Measurements from ENCODE around the gene HSD3B2. TPM values are rescaled to one million over a fixed set of nuclear protein-coding genes. Genes with fewer than 3 reads are reported as not detected.

The HSD3B2 gene
- total and polyA plus RNA-seq, 4 donors, result 0.02 to 1.6 TPM; not detected in 2

DNA sequence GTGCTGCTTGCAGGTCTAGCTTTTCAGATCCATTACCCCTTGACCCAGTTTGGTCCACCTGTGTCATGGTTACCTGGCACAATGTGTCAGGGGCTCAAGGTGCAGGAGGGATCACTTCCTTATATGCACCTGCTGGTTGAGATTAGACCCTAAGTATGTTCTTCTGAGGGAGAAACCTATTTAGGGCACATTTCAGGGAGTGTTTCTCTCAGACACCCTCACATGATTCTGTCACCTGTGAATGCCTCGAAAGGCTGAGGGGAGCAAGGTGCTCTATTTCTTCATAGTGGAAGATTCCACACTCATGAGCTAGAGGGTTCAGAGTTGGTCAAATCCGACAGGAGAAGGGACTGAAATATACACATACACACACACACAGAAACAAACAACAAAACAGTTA, 15.5 kb downstream of the HSD3B2 start:
- ATAC-seq (ENCODE audit: insufficient read depth, low FRiP score) (no peak), DNase-seq (no peak)
- Histone ChIP-seq H3K27me3 (ENCODE audit: control insufficient read depth in 3 of 3, insufficient read depth in 3 of 3, low read length in 2 of 3) (no peaks in the 10 kb centered on the region), H3K4me1 (ENCODE audit: control insufficient read depth in 5 of 5, insufficient read depth in 5 of 5, low read length in 5 of 5) (no peaks in the 10 kb centered on the region), H3K36me3 (ENCODE audit: control insufficient read depth in 4 of 4, insufficient read depth in 4 of 4, low read length in 4 of 4) (no peaks in the 10 kb centered on the region), H3K9me3 (ENCODE audit: control insufficient read depth in 4 of 4, insufficient read depth in 3 of 4, low read length in 3 of 4) (no peaks in the 10 kb centered on the region), H3K4me3 (no peak overlapping the region), H3K9ac (ENCODE audit: insufficient read depth in 1 of 2, low read length in 2 of 2) (no peak overlapping the region), H3K27ac (ENCODE audit: low read depth in 1 of 2, low read length in 1 of 2) (no peak overlapping the region)
- TF ChIP-seq, protein P1, sequence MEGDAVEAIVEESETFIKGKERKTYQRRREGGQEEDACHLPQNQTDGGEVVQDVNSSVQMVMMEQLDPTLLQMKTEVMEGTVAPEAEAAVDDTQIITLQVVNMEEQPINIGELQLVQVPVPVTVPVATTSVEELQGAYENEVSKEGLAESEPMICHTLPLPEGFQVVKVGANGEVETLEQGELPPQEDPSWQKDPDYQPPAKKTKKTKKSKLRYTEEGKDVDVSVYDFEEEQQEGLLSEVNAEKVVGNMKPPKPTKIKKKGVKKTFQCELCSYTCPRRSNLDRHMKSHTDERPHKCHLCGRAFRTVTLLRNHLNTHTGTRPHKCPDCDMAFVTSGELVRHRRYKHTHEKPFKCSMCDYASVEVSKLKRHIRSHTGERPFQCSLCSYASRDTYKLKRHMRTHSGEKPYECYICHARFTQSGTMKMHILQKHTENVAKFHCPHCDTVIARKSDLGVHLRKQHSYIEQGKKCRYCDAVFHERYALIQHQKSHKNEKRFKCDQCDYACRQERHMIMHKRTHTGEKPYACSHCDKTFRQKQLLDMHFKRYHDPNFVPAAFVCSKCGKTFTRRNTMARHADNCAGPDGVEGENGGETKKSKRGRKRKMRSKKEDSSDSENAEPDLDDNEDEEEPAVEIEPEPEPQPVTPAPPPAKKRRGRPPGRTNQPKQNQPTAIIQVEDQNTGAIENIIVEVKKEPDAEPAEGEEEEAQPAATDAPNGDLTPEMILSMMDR (IDR thresholded peaks at IDR 0.05; ENCODE audit: control extremely low read depth, extremely low read depth), result no peak
- WGBS, 2 donors, result 86 to 94% methylated on average over 2 of the region's 2 CpGs

DNA sequence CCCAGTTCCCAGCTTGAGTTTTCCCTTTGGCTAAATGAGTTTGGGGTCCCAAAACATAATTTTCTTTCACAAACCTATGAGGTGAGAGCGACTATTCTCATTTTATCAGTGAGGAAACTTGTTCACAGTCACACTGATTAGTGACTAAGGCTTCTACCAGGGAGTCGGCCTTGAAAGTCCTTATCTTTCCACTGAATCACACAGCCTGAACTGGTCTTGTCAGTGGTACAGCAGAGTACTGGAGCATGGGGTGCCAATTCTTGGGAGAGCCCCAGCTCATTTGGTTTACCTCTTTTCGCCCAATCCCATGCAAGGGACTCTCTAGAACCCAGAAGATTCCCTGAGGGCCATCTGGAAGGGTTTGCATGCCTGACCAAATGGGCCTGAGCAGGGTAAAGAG, 16.9 kb downstream of the HSD3B2 start:
- Histone ChIP-seq H3K27me3 (ENCODE audit: control insufficient read depth in 3 of 3, insufficient read depth in 3 of 3, low read length in 2 of 3) (no peaks in the 10 kb centered on the region), H3K9me3 (ENCODE audit: control insufficient read depth in 4 of 4, insufficient read depth in 3 of 4, low read length in 3 of 4) (peaks cover 0 to 2% (median 0%) of the 10 kb centered on the region in 4 donors), H3K36me3 (ENCODE audit: control insufficient read depth in 4 of 4, insufficient read depth in 4 of 4, low read length in 4 of 4) (no peaks in the 10 kb centered on the region), H3K4me1 (ENCODE audit: control insufficient read depth in 5 of 5, insufficient read depth in 5 of 5, low read length in 5 of 5) (no peaks in the 10 kb centered on the region), H3K27ac (ENCODE audit: low read depth in 1 of 2, low read length in 1 of 2) (no peak overlapping the region), H3K9ac (ENCODE audit: insufficient read depth in 1 of 2, low read length in 2 of 2) (no peak overlapping the region), H3K4me3 (no peak overlapping the region)
- 71 to 73% methylated on average over 3 of the region's 3 CpGs for whole genome bisulfite sequencing, 2 donors
- DNase-seq, result no peak
- ATAC-seq (ENCODE audit: insufficient read depth, low FRiP score), result no peak
- TF ChIP-seq, protein P1 (IDR thresholded peaks at IDR 0.05; ENCODE audit: control extremely low read depth, extremely low read depth), result no peak

DNA sequence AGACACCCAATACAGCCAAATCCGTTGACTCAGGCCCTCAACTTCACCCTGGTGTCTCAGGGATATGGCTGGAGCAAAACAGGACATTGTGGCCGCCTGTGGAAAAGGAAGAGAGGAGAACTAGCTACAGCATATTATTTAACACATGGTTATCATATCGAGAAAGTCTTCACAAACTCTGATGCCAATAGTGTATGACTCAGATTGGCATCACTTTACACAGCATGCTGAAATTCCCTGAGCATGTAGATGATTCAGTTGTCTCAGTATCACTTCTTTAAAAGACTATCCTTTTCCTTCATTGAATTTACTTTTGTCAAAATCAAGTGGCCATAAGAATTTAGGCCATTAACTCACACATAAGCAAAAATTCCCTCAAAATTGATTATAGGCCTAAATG, 20.1 kb downstream of the HSD3B2 start:
- no peak overlapping the region for H3K27ac ChIP-seq (ENCODE audit: low read depth in 1 of 2, low read length in 1 of 2)
- TF ChIP-seq, protein P1 (IDR thresholded peaks at IDR 0.05; ENCODE audit: control extremely low read depth, extremely low read depth), result no peak
- DNase-seq (no peak), ATAC-seq (ENCODE audit: insufficient read depth, low FRiP score) (no peak)
- 83 to 87% methylated on average over 3 of the region's 3 CpGs for WGBS, 2 donors
- H3K9ac ChIP-seq (ENCODE audit: insufficient read depth in 1 of 2, low read length in 2 of 2), result no peak overlapping the region
- no peaks in the 10 kb centered on the region for H3K36me3 ChIP-seq (ENCODE audit: control insufficient read depth in 4 of 4, insufficient read depth in 4 of 4, low read length in 4 of 4)
- no peak overlapping the region for H3K4me3 ChIP-seq
- no peaks in the 10 kb centered on the region for H3K27me3 ChIP-seq (ENCODE audit: control insufficient read depth in 3 of 3, insufficient read depth in 3 of 3, low read length in 2 of 3)
- H3K4me1 ChIP-seq (ENCODE audit: control insufficient read depth in 5 of 5, insufficient read depth in 5 of 5, low read length in 5 of 5), result no peaks in the 10 kb centered on the region
- peaks cover 0 to 2% (median 0%) of the 10 kb centered on the region in 4 donors for H3K9me3 ChIP-seq (ENCODE audit: control insufficient read depth in 4 of 4, insufficient read depth in 3 of 4, low read length in 3 of 4)

DNA sequence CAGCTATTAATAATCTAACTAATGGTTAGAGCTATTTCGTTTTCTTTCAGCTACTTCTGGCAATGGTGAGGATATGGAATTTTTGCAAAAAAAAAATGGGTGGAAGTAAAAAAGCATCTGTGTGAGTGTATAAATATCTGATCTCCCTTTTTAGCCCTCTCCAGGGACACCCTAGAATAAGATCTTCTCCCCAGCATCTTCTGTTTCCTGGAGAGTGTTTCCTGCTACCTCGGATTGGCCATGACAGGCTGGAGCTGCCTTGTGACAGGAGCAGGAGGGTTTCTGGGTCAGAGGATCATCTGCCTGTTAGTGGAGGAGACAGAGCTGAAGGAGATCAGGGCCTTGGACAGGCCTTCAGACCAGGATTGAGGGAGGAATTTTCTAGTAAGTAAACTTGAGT, 23.8 kb downstream of the HSD3B2 start:
- peaks cover 0 to 2% (median 0%) of the 10 kb centered on the region in 4 donors for H3K9me3 ChIP-seq (ENCODE audit: control insufficient read depth in 4 of 4, insufficient read depth in 3 of 4, low read length in 3 of 4)
- TF ChIP-seq, protein P1 (IDR thresholded peaks at IDR 0.05; ENCODE audit: control extremely low read depth, extremely low read depth), result no peak
- H3K9ac ChIP-seq (ENCODE audit: insufficient read depth in 1 of 2, low read length in 2 of 2), result no peak overlapping the region
- no peak for ATAC-seq (ENCODE audit: insufficient read depth, low FRiP score)
- no peaks in the 10 kb centered on the region for H3K36me3 ChIP-seq (ENCODE audit: control insufficient read depth in 4 of 4, insufficient read depth in 4 of 4, low read length in 4 of 4)
- no peak for DNase-seq
- WGBS, 2 donors, result 49 to 65% methylated on average over 2 of the region's 2 CpGs
- H3K27ac ChIP-seq (ENCODE audit: low read depth in 1 of 2, low read length in 1 of 2), result no peak overlapping the region
- peaks cover 0 to 3% (median 0%) of the 10 kb centered on the region in 5 donors for H3K4me1 ChIP-seq (ENCODE audit: control insufficient read depth in 5 of 5, insufficient read depth in 5 of 5, low read length in 5 of 5)
- no peak overlapping the region for H3K4me3 ChIP-seq
- H3K27me3 ChIP-seq (ENCODE audit: control insufficient read depth in 3 of 3, insufficient read depth in 3 of 3, low read length in 2 of 3), result no peaks in the 10 kb centered on the region
